ENCODE data around the gene APBA1. TPM values are rescaled to one million over a fixed set of nuclear protein-coding genes. Genes with fewer than 3 reads are reported as not detected.
A peak's percentile ranks its signal among the peaks of the same experiment; 100 is the strongest.

The APBA1 gene
- total and polyA plus RNA-seq, 2 of the 4 experiments (the other 2 are of a cell fraction): 3.8 to 5.1 TPM

DNA sequence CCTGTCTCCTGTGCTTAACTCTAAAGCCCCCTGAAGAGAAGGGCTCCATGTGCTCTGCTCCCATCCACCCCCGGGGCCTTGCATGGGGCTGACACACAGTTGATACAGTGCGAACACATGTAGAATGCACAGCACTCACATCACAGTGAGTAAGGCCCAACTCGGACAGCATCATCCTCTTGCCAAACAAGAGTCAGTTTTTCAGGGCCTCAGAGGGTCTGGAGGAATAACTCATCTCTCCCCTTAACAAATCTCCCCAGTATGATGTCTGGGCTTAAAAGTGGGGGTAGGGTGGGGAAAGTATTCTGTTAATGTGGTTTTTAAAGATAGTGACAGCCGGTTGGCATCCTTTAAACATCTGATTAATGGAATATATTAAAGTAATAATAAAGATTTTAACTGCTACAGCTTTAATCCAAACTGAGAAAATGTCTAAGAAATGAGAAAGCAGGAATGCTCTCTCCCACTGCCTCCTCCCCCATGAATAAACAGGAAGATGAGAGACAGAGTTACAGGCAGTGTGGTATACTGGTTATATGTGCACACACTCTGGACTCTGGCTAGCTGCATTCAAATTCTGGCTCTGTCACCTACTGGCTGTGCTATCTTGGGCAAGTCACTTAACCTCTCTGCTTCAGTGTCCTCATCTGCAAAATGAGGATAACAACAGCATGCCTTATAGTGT lies 22.5 kb downstream of the APBA1 start:
- peak; percentile 83 for DNase-seq
- Histone ChIP-seq H3K9me3 (ENCODE audit: control insufficient read depth, insufficient read depth, low read length) (no peaks in the 10 kb centered on the region), H3K4me2 (ENCODE audit: low read depth, low read length) (peak overlapping the region; percentile 36; the same call in 1 of the 2 replicates), H3K4me1 (ENCODE audit: control insufficient read depth, insufficient read depth, low read length) (peaks cover 7% of the 10 kb centered on the region), H3K79me1 (ENCODE audit: low read depth in 1 of 2, low read length in 2 of 2) (peaks cover 6 to 28% of the 10 kb centered on the region in 2 experiments; a peak in 2 of 4 replicates), H2AFZ (replicated peaks; ENCODE audit: low read length, poor library complexity) (peak overlapping the region; percentile 82), H2BK20ac (ENCODE audit: low read depth, low read length) (peak overlapping the region; percentile 82), H3K56ac (ENCODE audit: extremely low read depth, insufficient read depth, low read length) (peak overlapping the region; percentile 25), H2BK120ac (ENCODE audit: low read depth, low read length) (peak overlapping the region; percentile 91), H3K9me1 (ENCODE audit: insufficient read depth, low read length) (peaks cover 15% of the 10 kb centered on the region), H2AK9ac (replicated peaks; ENCODE audit: low read depth, low read length, poor library complexity) (peak overlapping the region; percentile 55), H3K27ac (ENCODE audit: insufficient read depth, low read length) (peak overlapping the region; percentile 63), H3K14ac (replicated peaks; ENCODE audit: low read depth, low read length) (peak overlapping the region; percentile 76), H3K4me3 (ENCODE audit: insufficient read depth, low read depth, low read length) (no peak overlapping the region), H3K4ac (ENCODE audit: low read depth, low read length) (peak overlapping the region; percentile 93), H4K91ac (ENCODE audit: insufficient read depth, low read depth, low read length) (peak overlapping the region; percentile 95), H2AK5ac (ENCODE audit: low read depth, low read length) (peak overlapping the region; percentile 84), H2BK15ac (ENCODE audit: low read depth, low read length) (peak overlapping the region; percentile 95; the same call in 2 of the 3 replicates), H3K36me3 (ENCODE audit: control insufficient read depth, insufficient read depth, low read length) (0 out of 2 replicates have a peak, but pooled peaks cover 1% of the 10 kb centered on the region), H4K5ac (ENCODE audit: low read depth, low read length) (peak overlapping the region; percentile 50; the same call in 1 of the 2 replicates), H2BK5ac (ENCODE audit: low read depth, low read length, poor library complexity, severe bottlenecking) (peak overlapping the region; percentile 90), H4K20me1 (ENCODE audit: insufficient read depth, low read length) (no peaks in the 10 kb centered on the region), H4K8ac (ENCODE audit: low read depth in 2 of 2, low read length in 2 of 2) (peak overlapping the region; percentile 72 to 87), H3K23ac (ENCODE audit: low read depth, low read length) (peak overlapping the region; percentile 81), H3K27me3 (ENCODE audit: control insufficient read depth, insufficient read depth, low read length) (no peaks in the 10 kb centered on the region), H3K9ac (ENCODE audit: low read depth, low read length) (peak overlapping the region; percentile 13; the same call in 1 of the 2 replicates), H3K18ac (ENCODE audit: low read depth, low read length) (peak overlapping the region; percentile 83)
- dilution Hi-C loops (cut with HindIII; ENCODE audit: low sequenced_read_pairs, unreplicated experiment): no loop called here
- in situ Hi-C loops (cut with MboI; ENCODE audit: low sequenced_read_pairs): loop anchor here (25.0 kb wide), 1 partner anchor 588 kb away; no protein-coding TSS in a partner anchor
- peak; percentile 90 for ATAC-seq (ENCODE audit: low read depth)
- 60% methylated on average over 1 of the region's 4 CpGs; no CpG with 5 or more reads in 1 of the 2 experiments for WGBS, 2 experiments (ENCODE audit: extremely low coverage in 2 of 2, insufficient read length in 1 of 2)
- no TSS peak for BruUV-seq (replicated peaks)
- TF ChIP-seq CEBPB (IDR thresholded peaks at IDR 0.05; ENCODE audit: low read depth, low read length): peak; percentile 56
- TF ChIP-seq SMC3 (IDR thresholded peaks at IDR 0.05; ENCODE audit: low read depth, low read length): no peak
- peak; percentile 22; the same call in 1 of the 2 replicates for TF ChIP-seq FOS (IDR thresholded peaks at IDR 0.05; ENCODE audit: low read depth, low read length)
- TF ChIP-seq POLR2A (IDR thresholded peaks at IDR 0.05; ENCODE audit: low read depth, low read length): no peak
- TF ChIP-seq, protein P1, sequence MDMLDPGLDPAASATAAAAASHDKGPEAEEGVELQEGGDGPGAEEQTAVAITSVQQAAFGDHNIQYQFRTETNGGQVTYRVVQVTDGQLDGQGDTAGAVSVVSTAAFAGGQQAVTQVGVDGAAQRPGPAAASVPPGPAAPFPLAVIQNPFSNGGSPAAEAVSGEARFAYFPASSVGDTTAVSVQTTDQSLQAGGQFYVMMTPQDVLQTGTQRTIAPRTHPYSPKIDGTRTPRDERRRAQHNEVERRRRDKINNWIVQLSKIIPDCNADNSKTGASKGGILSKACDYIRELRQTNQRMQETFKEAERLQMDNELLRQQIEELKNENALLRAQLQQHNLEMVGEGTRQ (IDR thresholded peaks at IDR 0.05; ENCODE audit: low read depth, low read length): no peak
- 0 out of 2 replicates have a peak, but pooled peaks have one; percentile 21 for TF ChIP-seq MAZ (IDR thresholded peaks at IDR 0.05; ENCODE audit: borderline replicate concordance, low read depth, low read length)
- peak; percentile 57; the same call in 1 of the 2 replicates for TF ChIP-seq MXI1 (IDR thresholded peaks at IDR 0.05; ENCODE audit: borderline replicate concordance, low read depth, low read length)
- no peak for TF ChIP-seq CHD1 (IDR thresholded peaks at IDR 0.05; ENCODE audit: low read depth, low read length)
- POLR2A ChIA-PET (ENCODE audit: unreplicated experiment): no interaction called here
- CTCF ChIA-PET: interaction anchor here (0.6 to 0.8 kb wide), 2 partner anchors 201 to 246 kb away, joined by 4 to 5 read pairs; no protein-coding TSS in a partner anchor
- intact Hi-C loops (cut with micrococcal nuclease): no loop called here

Data from IMR-90 (cell line).